ENCODE data around the gene IYD. TPM values are rescaled to one million over a fixed set of nuclear protein-coding genes. Genes with fewer than 3 reads are reported as not detected.

The IYD gene
- total RNA-seq, 1 experiment from 2014 or later, result not detected

GRCh38 chr6:150417899-150418826, 49.4 kb downstream of the IYD start:
- POLR2A ChIA-PET, result interaction anchor here (0.7 to 3.0 kb wide), 10 partner anchors 11 to 399 kb away, joined by 3 to 32 read pairs (median 3); partner anchors contain the start of gene PLEKHG1
- peak; percentile 84 for DNase-seq (ENCODE audit: unreplicated experiment)

GRCh38 chr6:150418827-150419594, 50.2 kb downstream of the IYD start:
- TSS peak; percentile 42 for BruUV-seq (replicated peaks)
- ChIA-PET CTCF (interaction anchor here (0.6 to 4.0 kb wide), 43 partner anchors 8 to 623 kb away, joined by 3 to 133 read pairs (median 4); partner anchors contain the start of gene PLEKHG1), POLR2A (interaction anchor here (0.6 to 3.0 kb wide), 9 partner anchors 12 to 399 kb away, joined by 3 to 32 read pairs (median 4); partner anchors contain the start of gene PLEKHG1)
- intact Hi-C loops (cut with micrococcal nuclease), result loop anchor here (1.0 kb wide), 5 partner anchors 181 to 447 kb away; no protein-coding TSS in a partner anchor
- no peaks in the 10 kb centered on the region for H3K27me3 Mint-ChIP-seq (ENCODE audit: insufficient read depth, unreplicated experiment)
- H3K27ac Mint-ChIP-seq (ENCODE audit: low read depth, unreplicated experiment), result peak overlapping the region; percentile 85
- H3K9me3 Mint-ChIP-seq (ENCODE audit: unreplicated experiment), result no peaks in the 10 kb centered on the region
- H3K4me1 Mint-ChIP-seq (ENCODE audit: insufficient read depth, unreplicated experiment), result peaks cover 21% of the 10 kb centered on the region
- H3K4me3 Mint-ChIP-seq (ENCODE audit: unreplicated experiment), result peak overlapping the region; percentile 50
- no peaks in the 10 kb centered on the region for H3K36me3 Mint-ChIP-seq (ENCODE audit: insufficient read depth, unreplicated experiment)
- peak; percentile 67 for DNase-seq (ENCODE audit: unreplicated experiment)
- TF ChIP-seq CTCF (IDR thresholded peaks at IDR 0.05; ENCODE audit: unreplicated experiment), result peak; percentile 78

More at GRCh38 chr6:150417899-150418826, 49.4 kb downstream of the IYD start:
- Mint-ChIP-seq H3K27ac (ENCODE audit: low read depth, unreplicated experiment) (peak overlapping the region; percentile 85), H3K27me3 (ENCODE audit: insufficient read depth, unreplicated experiment) (no peaks in the 10 kb centered on the region), H3K9me3 (ENCODE audit: unreplicated experiment) (no peaks in the 10 kb centered on the region), H3K4me3 (ENCODE audit: unreplicated experiment) (peak overlapping the region; percentile 50), H3K4me1 (ENCODE audit: insufficient read depth, unreplicated experiment) (peaks cover 21% of the 10 kb centered on the region), H3K36me3 (ENCODE audit: insufficient read depth, unreplicated experiment) (no peaks in the 10 kb centered on the region)
- TF ChIP-seq CTCF (IDR thresholded peaks at IDR 0.05; ENCODE audit: unreplicated experiment), result peak; percentile 73
- CTCF ChIA-PET, result interaction anchor here (0.5 to 4.0 kb wide), 41 partner anchors 9 to 596 kb away, joined by 3 to 133 read pairs (median 4); partner anchors contain the start of gene PLEKHG1
- TSS peak; percentile 51 for BruUV-seq (replicated peaks)
- intact Hi-C loops (cut with micrococcal nuclease), result loop anchor here (1.0 kb wide), 5 partner anchors 182 to 448 kb away; no protein-coding TSS in a partner anchor

GRCh38 chr6:150420428-150420827, 51.6 kb downstream of the IYD start:
- intact Hi-C loops (cut with micrococcal nuclease), result no loop called here
- ChIA-PET CTCF (interaction anchor here (0.8 to 4.0 kb wide), 7 partner anchors 9 to 622 kb away, joined by 3 to 133 read pairs (median 4); no protein-coding TSS in a partner anchor), POLR2A (interaction anchor here (1.4 to 3.0 kb wide), 3 partner anchors 179 to 395 kb away, joined by 4 to 32 read pairs (median 17); partner anchors contain the start of gene PLEKHG1)
- Mint-ChIP-seq H3K27ac (ENCODE audit: low read depth, unreplicated experiment) (no peak overlapping the region), H3K4me3 (ENCODE audit: unreplicated experiment) (peak overlapping the region; percentile 50), H3K27me3 (ENCODE audit: insufficient read depth, unreplicated experiment) (no peaks in the 10 kb centered on the region), H3K4me1 (ENCODE audit: insufficient read depth, unreplicated experiment) (peaks cover 21% of the 10 kb centered on the region), H3K36me3 (ENCODE audit: insufficient read depth, unreplicated experiment) (no peaks in the 10 kb centered on the region), H3K9me3 (ENCODE audit: unreplicated experiment) (no peaks in the 10 kb centered on the region)
- BruUV-seq (replicated peaks), result no TSS peak
- no peak for DNase-seq (ENCODE audit: unreplicated experiment)
- TF ChIP-seq CTCF (IDR thresholded peaks at IDR 0.05; ENCODE audit: unreplicated experiment), result no peak

All from MCF 10A (cell line).